PC-9 (cell line): ENCODE measurements around the gene TMEM252. TPM values are rescaled to one million over a fixed set of nuclear protein-coding genes. Genes with fewer than 3 reads are reported as not detected.

ENCODE experiments used
- BruUV-seq: library from RNA; stranded (reverse); fragments of 400-500 nt; replicated peaks from 2 replicates; lab custom pipeline; 2021; lab: Mats Ljungman, UMichigan
- CTCF ChIA-PET: fragments of 300-600 bp; sonication (Branson Sonifier 250); formaldehyde crosslinking; loops from one replicate; lab custom pipeline; 2022; ENCODE audit warnings: antibody characterized with exemption; lab: Charles Lee
- POLR2A ChIA-PET: fragments of 300-600 bp; sonication (Branson Sonifier 250); formaldehyde crosslinking; loops from one replicate; lab custom pipeline; 2022; ENCODE audit warnings: antibody characterized with exemption; ENCODE audit not compliant: unreplicated experiment; lab: Charles Lee
- DNase-seq, 2 experiments: peaks; one replicate each; pipeline versions ENCODE4 v3.0.0 to v3.0.0-alpha.2; 2015 to 2022; ENCODE audit warnings: mixed read lengths in 1 of 2
- H2AFZ ChIP-seq: fragments of 200-600 bp; sonication (generic); 2 replicates; pipeline ENCODE4 v1.8.1; 2017; ENCODE audit warnings: antibody characterized with exemption
- H3F3A ChIP-seq: fragments of 200-600 bp; sonication (generic); 2 replicates; pipeline ENCODE4 v1.8.1; 2017; ENCODE audit warnings: antibody characterized with exemption, mild to moderate bottlenecking, low read depth; ENCODE audit not compliant: insufficient read depth
- H3K27ac ChIP-seq: fragments of 200-600 bp; sonication (generic); 2 replicates; pipeline ENCODE4 v1.6.1; 2016; ENCODE audit warnings: mixed run types
- H3K27me3 ChIP-seq: fragments of 200-600 bp; sonication (generic); 2 replicates; pipeline ENCODE4 v1.6.1; 2016; ENCODE audit warnings: low read depth, mixed run types; ENCODE audit not compliant: insufficient read depth
- H3K36me3 ChIP-seq: fragments of 200-600 bp; sonication (generic); 2 replicates; pipeline ENCODE4 v1.6.1; 2016; ENCODE audit warnings: low read depth, mixed run types
- H3K4me1 ChIP-seq: fragments of 200-600 bp; sonication (generic); replicated peaks from 2 replicates; pipeline ENCODE4 v1.6.1; 2016; ENCODE audit warnings: mixed run types; ENCODE audit not compliant: insufficient read depth
- H3K4me2 ChIP-seq: fragments of 200-600 bp; sonication (generic); 2 replicates; pipeline ENCODE4 v1.6.1; 2017; ENCODE audit warnings: mixed run types
- H3K4me3 ChIP-seq: fragments of 200-600 bp; sonication (generic); 2 replicates; pipeline ENCODE4 v1.6.1; 2016; ENCODE audit warnings: mixed run types
- H3K79me2 ChIP-seq: fragments of 200-600 bp; sonication (generic); 2 replicates; pipeline ENCODE4 v1.6.1; 2017; ENCODE audit warnings: low read depth, mixed run types
- H3K9me2 ChIP-seq: fragments of 200-600 bp; sonication (generic); 2 replicates; pipeline ENCODE4 v1.8.1; 2017; ENCODE audit warnings: mild to moderate bottlenecking; ENCODE audit not compliant: insufficient read depth
- H3K9me3 ChIP-seq: fragments of 200-600 bp; sonication (generic); 2 replicates; pipeline ENCODE4 v1.8.1; 2016; ENCODE audit warnings: low read depth; ENCODE audit not compliant: insufficient read depth
- H4K20me1 ChIP-seq: fragments of 200-600 bp; sonication (generic); 2 replicates; pipeline ENCODE4 v1.8.1; 2017; ENCODE audit not compliant: insufficient read depth
- EZH2 ChIP-seq: fragments of 200-600 bp; sonication (generic); IDR thresholded peaks from 2 replicates; pipeline ENCODE4 v1.8.0; 2017; ENCODE audit warnings: antibody characterized with exemption, low read depth
- intact Hi-C: fragments of 100-400 bp; cut with micrococcal nuclease; formaldehyde crosslinking; loops from one replicate; pipeline ENCODE4 v1.10.0; 2022; ENCODE audit not compliant: unreplicated experiment
- total RNA-seq: library from RNA; stranded (reverse); gene quantifications from 2 replicates; pipeline ENCODE4 v1.2.3, GENCODE V29; 2021
- TF ChIP-seq, protein P1 (sequence below): fragments of 200-600 bp; sonication (generic); conservative IDR thresholded peaks from 2 replicates; pipeline ENCODE4 v1.6.1; 2017; ENCODE audit warnings: mixed run types, antibody characterized with exemption, mild to moderate bottlenecking, moderate library complexity

The TMEM252 gene
- total RNA-seq, 1 experiment from 2014 or later = not detected

DNA sequence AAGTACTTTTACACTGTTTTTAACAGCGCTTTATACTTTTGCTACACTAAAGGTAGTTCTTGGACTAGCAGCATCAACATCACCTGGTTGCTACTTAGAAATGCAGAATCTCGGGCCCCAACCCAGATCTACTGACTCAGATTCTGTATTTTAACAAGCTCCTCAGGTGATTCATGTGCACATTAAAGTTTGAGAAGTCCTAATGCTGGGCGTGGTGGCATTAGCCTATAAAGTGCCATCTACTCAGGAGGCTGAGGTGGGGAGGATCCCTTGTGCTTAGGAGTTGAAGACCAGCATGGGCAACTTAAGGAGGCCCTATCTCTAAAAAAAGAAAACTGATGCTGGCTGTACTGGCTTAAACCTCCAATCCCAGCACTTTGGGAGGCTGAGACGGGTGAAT, 26.7 kb downstream of the TMEM252 start:
- H3K9me2 ChIP-seq = no peaks in the 10 kb centered on the region
- BruUV-seq = no TSS peak
- no peaks in the 10 kb centered on the region for H3K36me3 ChIP-seq
- 0 out of 2 replicates have a peak, but pooled peaks cover 3% of the 10 kb centered on the region for H3K27me3 ChIP-seq
- no peak for TF ChIP-seq EZH2
- H3F3A ChIP-seq = no peaks in the 10 kb centered on the region
- no peaks in the 10 kb centered on the region for H3K4me1 ChIP-seq
- no peak for DNase-seq
- no peaks in the 10 kb centered on the region for H3K9me3 ChIP-seq
- no peak overlapping the region for H2AFZ ChIP-seq
- no peak overlapping the region for H3K27ac ChIP-seq
- ChIA-PET POLR2A (no interaction called here), CTCF (no interaction called here)
- H3K79me2 ChIP-seq = no peaks in the 10 kb centered on the region
- intact Hi-C loops = no loop called here
- H4K20me1 ChIP-seq = no peaks in the 10 kb centered on the region
- no peak overlapping the region for H3K4me3 ChIP-seq
- H3K4me2 ChIP-seq = no peak overlapping the region

DNA sequence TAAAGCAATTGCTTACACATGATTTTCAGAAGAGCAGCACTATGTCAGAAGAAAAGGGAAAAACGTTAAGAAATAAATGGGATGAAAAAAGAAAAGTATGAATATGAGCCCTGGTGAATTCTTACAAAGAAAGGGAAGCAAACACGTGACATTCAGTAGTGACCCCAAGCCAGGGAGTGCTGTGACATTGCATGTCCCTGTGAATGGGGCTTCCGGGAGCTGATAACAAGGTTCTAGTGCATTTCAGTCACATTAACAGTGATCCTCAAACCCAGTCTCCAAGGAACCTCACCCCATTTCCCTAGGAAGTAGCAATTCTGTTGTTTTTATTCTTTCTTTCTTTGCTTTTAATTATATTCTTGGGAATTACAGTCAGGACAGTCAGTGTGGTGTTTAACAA, 27.3 kb downstream of the TMEM252 start:
- no peak overlapping the region for H3K4me2 ChIP-seq
- intact Hi-C loops = no loop called here
- H3K27ac ChIP-seq = no peak overlapping the region
- CTCF ChIA-PET = no interaction called here
- DNase-seq = no peak
- 0 out of 2 replicates have a peak, but pooled peaks cover 3% of the 10 kb centered on the region for H3K27me3 ChIP-seq
- H3K9me3 ChIP-seq = no peaks in the 10 kb centered on the region
- no peaks in the 10 kb centered on the region for H3K9me2 ChIP-seq
- no peak overlapping the region for H3K4me3 ChIP-seq
- POLR2A ChIA-PET = no interaction called here
- TF ChIP-seq EZH2 = no peak
- TF ChIP-seq, protein P1, sequence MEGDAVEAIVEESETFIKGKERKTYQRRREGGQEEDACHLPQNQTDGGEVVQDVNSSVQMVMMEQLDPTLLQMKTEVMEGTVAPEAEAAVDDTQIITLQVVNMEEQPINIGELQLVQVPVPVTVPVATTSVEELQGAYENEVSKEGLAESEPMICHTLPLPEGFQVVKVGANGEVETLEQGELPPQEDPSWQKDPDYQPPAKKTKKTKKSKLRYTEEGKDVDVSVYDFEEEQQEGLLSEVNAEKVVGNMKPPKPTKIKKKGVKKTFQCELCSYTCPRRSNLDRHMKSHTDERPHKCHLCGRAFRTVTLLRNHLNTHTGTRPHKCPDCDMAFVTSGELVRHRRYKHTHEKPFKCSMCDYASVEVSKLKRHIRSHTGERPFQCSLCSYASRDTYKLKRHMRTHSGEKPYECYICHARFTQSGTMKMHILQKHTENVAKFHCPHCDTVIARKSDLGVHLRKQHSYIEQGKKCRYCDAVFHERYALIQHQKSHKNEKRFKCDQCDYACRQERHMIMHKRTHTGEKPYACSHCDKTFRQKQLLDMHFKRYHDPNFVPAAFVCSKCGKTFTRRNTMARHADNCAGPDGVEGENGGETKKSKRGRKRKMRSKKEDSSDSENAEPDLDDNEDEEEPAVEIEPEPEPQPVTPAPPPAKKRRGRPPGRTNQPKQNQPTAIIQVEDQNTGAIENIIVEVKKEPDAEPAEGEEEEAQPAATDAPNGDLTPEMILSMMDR = no peak
- H3K4me1 ChIP-seq = no peaks in the 10 kb centered on the region
- H3K79me2 ChIP-seq = no peaks in the 10 kb centered on the region
- H2AFZ ChIP-seq = no peak overlapping the region
- no peaks in the 10 kb centered on the region for H3K36me3 ChIP-seq
- BruUV-seq = no TSS peak
- H4K20me1 ChIP-seq = no peaks in the 10 kb centered on the region
- no peaks in the 10 kb centered on the region for H3F3A ChIP-seq

DNA sequence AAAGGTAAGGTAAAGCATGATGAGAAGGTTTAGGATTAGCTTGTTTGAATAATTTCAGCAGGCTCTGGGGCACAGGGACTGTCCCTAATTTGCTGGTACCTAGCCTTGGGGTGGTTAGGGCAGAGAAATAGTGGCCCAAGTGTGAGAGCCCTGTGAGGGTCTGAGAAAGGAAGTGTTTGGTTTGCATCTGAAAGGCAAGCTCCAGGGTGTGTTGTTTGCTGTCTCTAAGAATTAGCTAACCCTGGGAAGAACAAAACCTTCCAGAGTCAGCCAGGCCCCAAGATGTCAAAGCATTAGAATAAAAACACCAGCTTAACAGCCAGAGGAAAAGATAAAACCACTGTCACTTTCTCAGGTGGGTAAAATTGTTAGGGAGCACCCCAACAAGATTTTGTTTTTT, 31.0 kb downstream of the TMEM252 start:
- Histone ChIP-seq H3F3A (no peaks in the 10 kb centered on the region), H3K9me2 (no peaks in the 10 kb centered on the region), H4K20me1 (no peaks in the 10 kb centered on the region), H3K27ac (no peak overlapping the region), H3K36me3 (no peaks in the 10 kb centered on the region), H3K27me3 (no peaks in the 10 kb centered on the region), H3K79me2 (no peaks in the 10 kb centered on the region), H3K4me3 (no peak overlapping the region), H3K4me2 (no peak overlapping the region), H3K4me1 (no peaks in the 10 kb centered on the region), H3K9me3 (no peaks in the 10 kb centered on the region), H2AFZ (no peak overlapping the region)
- BruUV-seq = no TSS peak
- TF ChIP-seq EZH2 = no peak
- TF ChIP-seq, protein P1 = no peak
- DNase-seq = no peak
- POLR2A ChIA-PET = no interaction called here
- CTCF ChIA-PET = no interaction called here
- intact Hi-C loops = no loop called here

DNA sequence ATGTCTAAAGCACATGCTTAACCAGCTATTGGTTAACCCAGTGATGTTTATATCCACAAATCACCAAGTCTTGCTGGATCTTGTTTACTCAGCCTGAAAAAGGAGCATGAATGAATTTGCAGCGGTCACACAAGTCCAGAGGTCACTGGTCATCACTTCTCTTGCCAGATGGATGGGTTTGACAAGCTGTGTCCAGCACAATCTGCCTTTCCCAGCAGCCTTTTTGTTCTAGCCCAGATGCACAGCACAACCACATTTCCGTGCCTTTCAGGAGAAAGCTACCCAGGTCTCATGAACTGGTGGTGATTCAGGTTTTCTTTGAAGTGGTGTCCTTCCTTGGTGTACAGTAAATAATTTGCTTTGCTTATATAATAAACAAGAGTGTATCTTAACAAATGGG, 32.1 kb downstream of the TMEM252 start:
- no peak for TF ChIP-seq EZH2
- TF ChIP-seq, protein P1 = no peak

More for the DNA sequence above, 32.1 kb downstream of the TMEM252 start:
- DNase-seq = no peak
- Histone ChIP-seq H4K20me1 (no peaks in the 10 kb centered on the region), H3K9me3 (no peaks in the 10 kb centered on the region), H3K9me2 (no peaks in the 10 kb centered on the region), H3F3A (no peaks in the 10 kb centered on the region), H3K27me3 (peaks cover 6% of the 10 kb centered on the region; the same call in 1 of the 2 replicates), H3K4me3 (no peak overlapping the region), H3K79me2 (no peaks in the 10 kb centered on the region), H3K36me3 (no peaks in the 10 kb centered on the region), H2AFZ (no peak overlapping the region), H3K4me2 (no peak overlapping the region), H3K27ac (no peak overlapping the region), H3K4me1 (no peaks in the 10 kb centered on the region)
- ChIA-PET CTCF (no interaction called here), POLR2A (no interaction called here)
- intact Hi-C loops = no loop called here
- no TSS peak for BruUV-seq
